NK-92 (cell line): ENCODE data around the gene ZRANB3.

ENCODE experiments used
- DNase-seq: peaks from one replicate; lab custom pipeline; 2025; ENCODE audit not compliant: unreplicated experiment; lab: John Stamatoyannopoulos, UW

The ZRANB3 gene

GRCh38 chr2:135183822-135184221 is 347.2 kb downstream of the ZRANB3 start:
- no peak for DNase-seq

- no peak for DNase-seq
Measured at GRCh38 chr2:135182601-135183000, 348.4 kb downstream of the ZRANB3 start.

GRCh38 chr2:135182190-135182589 is 348.8 kb downstream of the ZRANB3 start:
- no peak for DNase-seq

GRCh38 chr2:135179689-135180088 is 351.3 kb downstream of the ZRANB3 start:
- no peak for DNase-seq

- DNase-seq = no peak
Measured at GRCh38 chr2:135175177-135175576, 355.8 kb downstream of the ZRANB3 start.

GRCh38 chr2:135174810-135175093 is 356.3 kb downstream of the ZRANB3 start:
- no peak for DNase-seq

- DNase-seq = no peak
Measured at GRCh38 chr2:135174049-135174809, 356.8 kb downstream of the ZRANB3 start.

GRCh38 chr2:135169900-135170753 is 360.9 kb downstream of the ZRANB3 start:
- no peak for DNase-seq

- no peak for DNase-seq
Measured at GRCh38 chr2:135168204-135168856, 362.7 kb downstream of the ZRANB3 start.

GRCh38 chr2:135167273-135167672 is 363.7 kb downstream of the ZRANB3 start:
- DNase-seq = no peak

GRCh38 chr2:135164431-135164830 is 366.6 kb downstream of the ZRANB3 start:
- DNase-seq = no peak

GRCh38 chr2:135163901-135164300 is 367.1 kb downstream of the ZRANB3 start:
- no peak for DNase-seq

GRCh38 chr2:135163306-135163705 is 367.7 kb downstream of the ZRANB3 start:
- DNase-seq = no peak

- DNase-seq = no peak
Measured at GRCh38 chr2:135162786-135163185, 368.2 kb downstream of the ZRANB3 start.

GRCh38 chr2:135162377-135162776 is 368.6 kb downstream of the ZRANB3 start:
- DNase-seq = no peak

GRCh38 chr2:135159191-135159590 is 371.8 kb downstream of the ZRANB3 start:
- DNase-seq = no peak

- no peak for DNase-seq
Measured at GRCh38 chr2:135157856-135158255, 373.2 kb downstream of the ZRANB3 start.

- no peak for DNase-seq
Measured at GRCh38 chr2:135154962-135155361, 376.1 kb downstream of the ZRANB3 start.

GRCh38 chr2:135152361-135152760 is 378.7 kb downstream of the ZRANB3 start:
- no peak for DNase-seq

GRCh38 chr2:135151615-135152014 is 379.4 kb downstream of the ZRANB3 start:
- no peak for DNase-seq

GRCh38 chr2:135150725-135151124 is 380.3 kb downstream of the ZRANB3 start:
- DNase-seq = no peak

- no peak for DNase-seq
Measured at GRCh38 chr2:135149251-135149650, 381.8 kb downstream of the ZRANB3 start.
